Fibroblast of mammary gland (primary cell): ENCODE measurements around the gene TSPAN13.

Source experiments
- DNase-seq: peaks from one replicate; pipeline ENCODE4 v3.0.0-alpha.2; 2010; ENCODE audit warnings: low read depth
- H3K4me3 ChIP-seq: 2 replicates; pipeline ENCODE4 v1.5.1; 2011; ENCODE audit warnings: low read depth, mild to moderate bottlenecking, low read length, moderate library complexity; ENCODE audit not compliant: control insufficient read depth
- TF ChIP-seq, protein P1 (sequence below): conservative IDR thresholded peaks from 2 replicates; pipeline ENCODE4 v1.5.1; 2011; ENCODE audit warnings: low read depth, low read length, inconsistent platforms; ENCODE audit not compliant: control insufficient read depth, insufficient read depth

The TSPAN13 gene

DNA sequence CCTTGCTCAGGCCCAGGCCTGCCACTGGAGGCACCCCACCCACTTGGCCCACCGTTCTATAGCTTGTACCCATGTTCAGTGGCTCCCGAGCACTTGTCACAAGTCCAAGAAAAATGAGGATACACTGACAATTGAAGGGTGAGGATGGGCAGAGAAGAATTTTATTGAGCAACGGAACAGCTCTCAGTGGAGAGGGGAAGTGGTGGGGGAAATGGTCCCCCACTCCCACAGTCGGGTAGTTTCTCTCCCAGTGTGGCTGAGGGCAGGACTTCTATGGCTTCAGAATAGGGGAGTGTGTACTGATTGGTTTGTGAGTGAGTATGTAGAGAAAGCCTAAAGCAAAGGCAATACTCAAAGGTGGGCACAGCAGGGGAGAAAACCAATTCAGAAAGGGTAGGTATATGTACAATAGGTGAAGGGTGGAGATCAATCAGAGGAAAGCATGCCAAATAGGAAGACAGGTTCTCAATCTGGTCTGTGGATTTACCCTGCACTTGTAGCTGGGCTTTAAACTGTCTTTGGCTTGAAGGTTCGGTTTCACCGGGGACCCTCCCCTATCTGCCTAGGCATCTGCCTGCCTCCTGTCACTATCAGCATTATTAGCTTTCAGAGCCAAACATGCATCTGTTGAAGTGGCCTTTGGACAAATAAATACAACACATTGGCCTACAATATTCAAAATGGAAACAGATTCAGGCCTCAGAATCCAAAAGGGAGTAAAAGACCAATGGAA is 8.9 kb upstream of the TSPAN13 start:
- no peak for DNase-seq
- TF ChIP-seq, protein P1, sequence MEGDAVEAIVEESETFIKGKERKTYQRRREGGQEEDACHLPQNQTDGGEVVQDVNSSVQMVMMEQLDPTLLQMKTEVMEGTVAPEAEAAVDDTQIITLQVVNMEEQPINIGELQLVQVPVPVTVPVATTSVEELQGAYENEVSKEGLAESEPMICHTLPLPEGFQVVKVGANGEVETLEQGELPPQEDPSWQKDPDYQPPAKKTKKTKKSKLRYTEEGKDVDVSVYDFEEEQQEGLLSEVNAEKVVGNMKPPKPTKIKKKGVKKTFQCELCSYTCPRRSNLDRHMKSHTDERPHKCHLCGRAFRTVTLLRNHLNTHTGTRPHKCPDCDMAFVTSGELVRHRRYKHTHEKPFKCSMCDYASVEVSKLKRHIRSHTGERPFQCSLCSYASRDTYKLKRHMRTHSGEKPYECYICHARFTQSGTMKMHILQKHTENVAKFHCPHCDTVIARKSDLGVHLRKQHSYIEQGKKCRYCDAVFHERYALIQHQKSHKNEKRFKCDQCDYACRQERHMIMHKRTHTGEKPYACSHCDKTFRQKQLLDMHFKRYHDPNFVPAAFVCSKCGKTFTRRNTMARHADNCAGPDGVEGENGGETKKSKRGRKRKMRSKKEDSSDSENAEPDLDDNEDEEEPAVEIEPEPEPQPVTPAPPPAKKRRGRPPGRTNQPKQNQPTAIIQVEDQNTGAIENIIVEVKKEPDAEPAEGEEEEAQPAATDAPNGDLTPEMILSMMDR: no peak
- no peak overlapping the region for H3K4me3 ChIP-seq

DNA sequence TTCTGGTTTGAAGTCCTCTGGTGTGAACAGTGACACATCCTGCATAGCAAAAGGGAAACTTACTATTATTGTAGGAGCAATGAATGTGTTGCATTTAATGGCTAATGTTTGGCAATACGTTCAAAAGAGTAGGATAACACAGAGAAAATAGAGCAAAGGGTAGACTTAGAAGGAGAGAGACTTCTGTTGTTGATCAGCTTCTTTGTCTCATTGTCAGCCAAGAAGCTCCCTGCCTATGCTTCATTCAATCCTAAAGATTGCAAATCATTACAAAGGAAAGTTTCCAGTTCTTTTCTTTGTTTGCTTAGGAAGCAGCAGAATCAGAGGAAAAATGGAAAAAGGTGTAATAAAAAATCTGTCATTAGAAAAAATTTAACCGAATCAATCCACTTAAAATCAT is 7.9 kb upstream of the TSPAN13 start:
- H3K4me3 ChIP-seq: no peak overlapping the region
- DNase-seq: peak; percentile 36
- TF ChIP-seq, protein P1: no peak

DNA sequence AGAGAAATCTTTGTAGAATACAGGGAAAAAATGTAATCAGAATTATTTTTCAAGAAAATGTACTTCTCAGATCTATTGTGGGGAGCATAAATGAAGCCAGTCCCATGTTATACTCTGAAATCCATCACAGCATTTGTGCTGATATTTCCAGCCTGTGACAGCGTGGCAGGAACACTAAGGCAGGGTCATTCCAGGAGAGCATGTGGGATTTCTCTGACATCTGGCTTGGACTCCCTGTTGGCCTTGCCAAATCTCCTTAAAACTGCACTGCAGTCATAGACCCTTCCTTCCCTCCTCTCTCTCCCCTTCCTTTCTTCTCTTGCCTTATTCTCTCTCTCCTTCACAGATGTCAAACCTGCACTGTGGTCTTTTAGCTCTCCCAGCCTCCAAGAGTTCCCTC is 6.5 kb upstream of the TSPAN13 start:
- TF ChIP-seq, protein P1: no peak
- no peak overlapping the region for H3K4me3 ChIP-seq
- peak; percentile 59 for DNase-seq

DNA sequence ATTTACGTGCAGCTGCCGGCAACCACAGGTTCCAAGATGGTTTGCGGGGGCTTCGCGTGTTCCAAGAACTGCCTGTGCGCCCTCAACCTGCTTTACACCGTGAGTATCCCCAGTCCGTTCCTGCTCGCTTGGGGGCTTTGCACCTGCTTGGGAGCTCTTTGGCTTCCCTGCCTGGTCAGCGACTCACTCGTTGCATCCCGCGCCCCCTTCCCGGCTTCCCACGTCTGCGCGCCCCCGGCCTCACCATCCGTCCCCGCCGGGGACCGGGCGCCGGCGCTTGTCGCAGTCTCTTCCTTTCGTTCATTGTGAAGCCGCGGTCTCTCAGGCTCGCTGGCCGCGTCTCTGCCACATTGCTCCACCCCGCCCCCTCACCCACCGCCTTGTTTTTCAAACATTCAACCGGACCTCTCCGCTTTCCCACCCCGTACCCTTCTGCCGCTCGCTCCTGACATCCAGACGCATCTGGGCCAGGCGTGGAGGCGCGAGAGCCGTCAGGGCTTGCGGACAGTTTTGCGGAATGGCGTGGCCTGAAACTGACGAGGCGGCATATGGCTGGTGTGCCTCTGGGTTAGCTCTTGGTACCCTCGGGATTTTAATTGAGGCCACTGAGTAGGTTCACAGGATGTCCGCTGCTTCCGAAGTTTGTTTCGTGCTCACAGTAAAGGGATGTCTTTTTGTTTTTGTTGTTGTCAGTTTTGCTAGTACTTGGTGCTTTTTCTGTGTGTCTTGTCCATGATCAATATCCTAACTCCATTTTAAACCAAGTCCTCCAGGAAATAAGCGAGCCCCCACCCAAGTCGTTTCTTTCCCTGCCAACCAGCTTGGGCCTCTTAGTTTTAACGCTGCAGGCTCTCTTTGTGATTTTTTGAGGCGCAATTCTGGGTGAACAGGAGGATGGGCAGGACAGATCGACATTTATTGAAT is 639 bp downstream of the TSPAN13 start:
- TF ChIP-seq, protein P1: no peak
- no peak for DNase-seq
- peak overlapping the region; percentile 67 for H3K4me3 ChIP-seq

DNA sequence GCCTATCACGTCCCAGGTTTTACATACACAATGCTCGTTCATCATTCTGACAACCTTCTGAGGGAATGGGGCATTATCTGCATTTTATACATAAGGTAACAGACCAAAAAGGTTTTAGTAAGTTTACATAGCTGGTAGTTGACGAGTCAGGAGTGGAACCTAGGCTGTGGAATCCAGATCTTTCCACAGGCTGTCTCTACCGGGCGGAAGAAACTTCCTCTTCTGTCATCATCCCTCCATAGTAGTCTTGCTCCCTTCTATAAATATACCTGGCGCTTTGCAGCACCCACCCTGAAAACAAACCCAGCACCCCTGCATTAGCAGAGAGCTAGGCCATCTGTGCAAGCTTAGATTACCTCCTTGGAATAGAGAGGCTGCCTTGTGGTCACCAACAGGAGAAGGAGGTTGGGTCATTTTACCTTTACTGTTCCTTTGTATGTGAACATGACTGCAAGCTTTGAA is 1.3 kb downstream of the TSPAN13 start:
- TF ChIP-seq, protein P1: no peak
- DNase-seq: no peak
- no peak overlapping the region for H3K4me3 ChIP-seq

DNA sequence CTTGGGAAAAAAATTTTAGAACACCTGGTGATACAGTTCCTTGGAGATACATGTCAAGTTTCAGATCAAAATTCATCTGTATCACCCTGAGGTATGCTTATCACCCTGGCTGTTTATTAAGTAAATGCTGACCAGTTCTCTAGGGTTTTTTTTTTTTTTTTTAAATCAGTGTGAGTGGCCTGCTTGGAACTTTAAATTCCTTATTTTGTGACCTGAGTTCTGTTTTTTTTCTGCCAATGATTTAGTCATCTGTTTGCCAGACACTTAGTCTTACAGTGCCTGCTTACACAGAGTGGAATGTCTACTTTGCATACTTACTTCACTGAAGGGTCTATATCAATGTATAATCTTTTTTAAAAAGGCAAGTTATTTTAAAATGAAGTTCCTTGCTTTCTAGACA is 1.8 kb downstream of the TSPAN13 start:
- no peak for DNase-seq
- TF ChIP-seq, protein P1: no peak
- H3K4me3 ChIP-seq: no peak overlapping the region
